OCI-LY1 (cell line): ENCODE measurements around the gene PLCD3.

ENCODE experiments used
- H2AFZ ChIP-seq: fragments of 200-600 bp; sonication (generic), shearing (Covaris generic); 2 replicates; pipeline ENCODE4 v1.6.0; 2014; ENCODE audit warnings: antibody characterized with exemption, mild to moderate bottlenecking, low read length
- H3F3A ChIP-seq: fragments of 200-600 bp; sonication (generic), shearing (Covaris generic); 2 replicates; pipeline ENCODE4 v1.6.0; 2014; ENCODE audit warnings: mild to moderate bottlenecking, antibody characterized with exemption, low read length, moderate library complexity; ENCODE audit not compliant: insufficient read depth
- H3K27ac ChIP-seq: fragments of 200-600 bp; sonication (generic); 2 replicates; pipeline ENCODE4 v1.5.1; 2014; ENCODE audit warnings: low read length, mixed run types, mild to moderate bottlenecking, low read depth; ENCODE audit not compliant: poor library complexity, severe bottlenecking
- H3K27me3 ChIP-seq: fragments of 200-600 bp; sonication (generic); 2 replicates; pipeline ENCODE4 v1.6.0; 2014; ENCODE audit warnings: antibody characterized with exemption, mild to moderate bottlenecking, low read length, moderate library complexity; ENCODE audit not compliant: insufficient read depth
- H3K36me3 ChIP-seq: fragments of 200-600 bp; sonication (generic); 2 replicates; pipeline ENCODE4 v1.6.1; 2014; ENCODE audit warnings: mild to moderate bottlenecking, antibody characterized with exemption, low read length, moderate library complexity, mixed read lengths; ENCODE audit not compliant: insufficient read depth
- H3K4me1 ChIP-seq: fragments of 200-600 bp; sonication (generic); 2 replicates; pipeline ENCODE4 v1.5.1; 2014; ENCODE audit warnings: mild to moderate bottlenecking, low read length, moderate library complexity; ENCODE audit not compliant: insufficient read depth, severe bottlenecking
- H3K4me2 ChIP-seq: fragments of 200-600 bp; sonication (generic), shearing (Covaris generic); 2 replicates; pipeline ENCODE4 v1.6.1; 2014; ENCODE audit warnings: low read length
- H3K4me3 ChIP-seq: fragments of 200-600 bp; sonication (generic); 2 replicates; pipeline ENCODE4 v1.5.1; 2014; ENCODE audit warnings: low read length, low read depth, mild to moderate bottlenecking, mixed read lengths; ENCODE audit not compliant: poor library complexity, severe bottlenecking
- H3K79me2 ChIP-seq: fragments of 200-600 bp; shearing (Covaris generic); 2 replicates; pipeline ENCODE4 v1.6.1; 2016; ENCODE audit warnings: mixed run types, low read length, mixed read lengths; ENCODE audit not compliant: insufficient read depth
- H3K9ac ChIP-seq: fragments of 200-600 bp; sonication (generic), shearing (Covaris generic); 2 replicates; pipeline ENCODE4 v1.6.1; 2014; ENCODE audit warnings: mild to moderate bottlenecking, low read length, mixed read lengths
- H3K9me2 ChIP-seq: fragments of 200-600 bp; sonication (generic), shearing (Covaris generic); 2 replicates; pipeline ENCODE4 v1.6.1; 2014; ENCODE audit warnings: low read depth, mild to moderate bottlenecking, low read length, mixed read lengths
- H3K9me3 ChIP-seq: fragments of 200-600 bp; shearing (Covaris generic); 2 replicates; pipeline ENCODE4 v1.6.1; 2014; ENCODE audit warnings: low read length, mixed read lengths
- H4K20me1 ChIP-seq: fragments of 200-600 bp; sonication (generic), shearing (Covaris generic); 2 replicates; pipeline ENCODE4 v1.6.0; 2016; ENCODE audit warnings: mild to moderate bottlenecking, low read length; ENCODE audit not compliant: insufficient read depth
- EZH2 ChIP-seq: fragments of 200-600 bp; sonication (generic), shearing (Covaris generic); IDR thresholded peaks from 2 replicates; pipeline ENCODE4 v1.8.0; 2017; ENCODE audit warnings: borderline replicate concordance, mixed run types, mild to moderate bottlenecking, antibody characterized with exemption, low read length, moderate library complexity, mixed read lengths
- TF ChIP-seq, protein P1 (sequence below): fragments of 200-600 bp; sonication (generic), shearing (Covaris generic); IDR thresholded peaks from 2 replicates; pipeline ENCODE4 v1.5.1; 2017; ENCODE audit warnings: mild to moderate bottlenecking, antibody characterized with exemption, low read length, moderate library complexity, mixed read lengths

The PLCD3 gene

DNA sequence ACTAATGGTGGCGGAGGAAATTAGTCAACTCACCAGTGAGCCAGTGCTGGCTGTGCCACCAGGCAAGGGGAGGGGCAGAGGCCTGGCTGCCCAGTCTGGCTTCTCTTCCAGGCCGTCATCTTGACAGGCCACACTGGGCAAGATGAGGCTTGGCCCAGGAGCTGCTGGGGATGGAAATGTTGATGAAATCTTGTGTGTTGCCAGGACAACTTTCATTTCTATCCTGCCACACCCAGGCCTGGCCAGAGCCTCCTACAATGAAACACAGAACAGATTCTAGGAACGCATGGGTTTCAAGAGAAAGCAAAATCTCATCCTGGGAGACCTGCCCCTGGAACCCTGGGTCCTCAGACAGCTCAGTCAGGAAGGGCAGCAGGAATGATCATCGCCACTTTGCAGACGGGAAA is 38.6 kb upstream of the PLCD3 start:
- H3K27me3 ChIP-seq = no peaks in the 10 kb centered on the region
- H3F3A ChIP-seq = 0 out of 2 replicates have a peak, but pooled peaks cover 3% of the 10 kb centered on the region
- peaks cover 4% of the 10 kb centered on the region; the same call in 1 of the 2 replicates for H3K36me3 ChIP-seq
- H3K9ac ChIP-seq = no peak overlapping the region
- peaks cover 15% of the 10 kb centered on the region for H3K4me1 ChIP-seq
- no peaks in the 10 kb centered on the region for H3K9me2 ChIP-seq
- no peak overlapping the region for H3K4me2 ChIP-seq
- no peaks in the 10 kb centered on the region for H3K79me2 ChIP-seq
- H2AFZ ChIP-seq = no peak overlapping the region
- H3K9me3 ChIP-seq = no peaks in the 10 kb centered on the region
- no peak overlapping the region for H3K27ac ChIP-seq
- no peak overlapping the region for H3K4me3 ChIP-seq
- H4K20me1 ChIP-seq = no peaks in the 10 kb centered on the region
- no peak for TF ChIP-seq EZH2
- TF ChIP-seq, protein P1, sequence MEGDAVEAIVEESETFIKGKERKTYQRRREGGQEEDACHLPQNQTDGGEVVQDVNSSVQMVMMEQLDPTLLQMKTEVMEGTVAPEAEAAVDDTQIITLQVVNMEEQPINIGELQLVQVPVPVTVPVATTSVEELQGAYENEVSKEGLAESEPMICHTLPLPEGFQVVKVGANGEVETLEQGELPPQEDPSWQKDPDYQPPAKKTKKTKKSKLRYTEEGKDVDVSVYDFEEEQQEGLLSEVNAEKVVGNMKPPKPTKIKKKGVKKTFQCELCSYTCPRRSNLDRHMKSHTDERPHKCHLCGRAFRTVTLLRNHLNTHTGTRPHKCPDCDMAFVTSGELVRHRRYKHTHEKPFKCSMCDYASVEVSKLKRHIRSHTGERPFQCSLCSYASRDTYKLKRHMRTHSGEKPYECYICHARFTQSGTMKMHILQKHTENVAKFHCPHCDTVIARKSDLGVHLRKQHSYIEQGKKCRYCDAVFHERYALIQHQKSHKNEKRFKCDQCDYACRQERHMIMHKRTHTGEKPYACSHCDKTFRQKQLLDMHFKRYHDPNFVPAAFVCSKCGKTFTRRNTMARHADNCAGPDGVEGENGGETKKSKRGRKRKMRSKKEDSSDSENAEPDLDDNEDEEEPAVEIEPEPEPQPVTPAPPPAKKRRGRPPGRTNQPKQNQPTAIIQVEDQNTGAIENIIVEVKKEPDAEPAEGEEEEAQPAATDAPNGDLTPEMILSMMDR = no peak

DNA sequence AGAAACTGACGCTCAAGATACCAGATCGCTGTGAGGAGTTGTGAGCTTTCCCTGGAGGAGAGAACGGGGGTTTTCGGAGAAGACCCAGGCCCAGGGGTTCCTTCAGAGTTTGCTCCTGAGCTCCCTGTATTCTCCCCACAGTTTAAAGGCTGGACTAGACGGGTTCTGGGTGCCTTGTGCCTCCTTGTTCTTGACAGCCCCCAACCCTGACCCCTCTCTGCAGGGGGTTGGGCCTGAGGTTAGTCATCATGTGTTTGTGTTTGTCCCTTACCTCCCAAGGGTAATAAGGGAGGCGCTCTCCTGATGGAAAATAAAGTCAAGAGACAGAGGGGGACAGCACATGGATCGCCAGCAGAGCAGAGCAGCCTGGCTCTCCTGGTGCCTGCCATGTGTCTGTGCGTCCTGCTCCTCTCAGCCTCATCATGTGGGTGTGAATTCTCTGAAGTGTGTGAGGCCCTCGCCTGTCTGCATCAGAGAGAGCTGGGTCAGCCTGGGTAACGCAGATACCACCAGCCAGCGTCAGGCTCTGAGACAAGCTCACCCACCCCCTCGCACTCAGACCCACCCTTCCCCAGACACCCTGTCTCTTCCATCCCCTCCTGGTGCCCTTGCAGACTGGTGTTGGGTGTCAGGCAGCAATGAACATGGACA is 38.1 kb upstream of the PLCD3 start:
- H3K27me3 ChIP-seq = no peaks in the 10 kb centered on the region
- peaks cover 15% of the 10 kb centered on the region for H3K4me1 ChIP-seq
- no peaks in the 10 kb centered on the region for H3K79me2 ChIP-seq
- H3K36me3 ChIP-seq = peaks cover 4% of the 10 kb centered on the region
- H3K4me3 ChIP-seq = no peak overlapping the region
- H3K9ac ChIP-seq = no peak overlapping the region
- H3K27ac ChIP-seq = no peak overlapping the region
- H4K20me1 ChIP-seq = no peaks in the 10 kb centered on the region
- H3F3A ChIP-seq = 0 out of 2 replicates have a peak, but pooled peaks cover 3% of the 10 kb centered on the region
- H3K9me2 ChIP-seq = no peaks in the 10 kb centered on the region
- TF ChIP-seq EZH2 = no peak
- TF ChIP-seq, protein P1 = no peak
- no peak overlapping the region for H2AFZ ChIP-seq
- no peak overlapping the region for H3K4me2 ChIP-seq
- H3K9me3 ChIP-seq = no peaks in the 10 kb centered on the region

DNA sequence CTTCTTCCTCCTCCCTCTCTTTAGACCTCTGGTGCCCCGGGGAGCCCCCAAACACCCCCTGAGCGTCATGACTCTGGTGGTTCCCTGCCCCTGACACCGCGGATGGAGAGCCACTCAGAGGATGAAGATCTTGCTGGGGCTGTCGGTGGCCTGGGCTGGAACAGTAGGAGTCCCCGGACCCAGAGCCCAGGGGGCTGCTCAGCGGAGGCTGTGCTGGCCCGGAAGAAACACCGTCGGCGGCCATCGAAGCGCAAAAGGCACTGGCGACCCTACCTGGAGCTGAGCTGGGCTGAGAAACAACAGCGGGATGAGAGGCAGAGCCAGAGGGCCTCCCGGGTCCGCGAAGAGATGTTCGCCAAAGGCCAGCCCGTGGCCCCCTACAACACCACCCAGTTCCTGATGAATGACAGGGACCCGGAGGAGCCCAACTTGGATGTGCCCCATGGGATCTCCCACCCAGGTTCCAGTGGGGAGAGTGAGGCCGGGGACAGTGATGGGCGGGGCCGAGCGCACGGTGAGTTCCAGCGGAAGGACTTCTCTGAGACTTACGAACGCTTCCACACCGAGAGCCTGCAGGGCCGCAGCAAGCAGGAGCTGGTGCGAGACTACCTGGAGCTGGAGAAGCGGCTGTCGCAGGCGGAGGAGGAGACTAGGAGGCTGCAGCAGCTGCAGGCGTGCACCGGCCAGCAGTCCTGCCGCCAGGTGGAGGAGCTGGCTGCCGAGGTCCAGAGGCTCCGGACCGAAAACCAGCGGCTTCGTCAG is 36.9 kb upstream of the PLCD3 start:
- Histone ChIP-seq H3K36me3 (peaks cover 9% of the 10 kb centered on the region), H3K4me3 (no peak overlapping the region), H3K4me2 (no peak overlapping the region), H3K9me2 (no peaks in the 10 kb centered on the region), H3K9me3 (no peaks in the 10 kb centered on the region), H3K27me3 (no peaks in the 10 kb centered on the region), H3K9ac (no peak overlapping the region), H3K4me1 (peaks cover 15% of the 10 kb centered on the region), H4K20me1 (no peaks in the 10 kb centered on the region), H2AFZ (no peak overlapping the region), H3F3A (0 out of 2 replicates have a peak, but pooled peaks cover 3% of the 10 kb centered on the region), H3K79me2 (no peaks in the 10 kb centered on the region), H3K27ac (no peak overlapping the region)
- TF ChIP-seq EZH2 = no peak
